Liver (tissue), 9 donors: ENCODE results near the gene GK. TPM values are rescaled to one million over a fixed set of nuclear protein-coding genes. Genes with fewer than 3 reads are reported as not detected.

Source experiments
- DNase-seq: peaks from one replicate; pipeline ENCODE4 v3.0.0-alpha.2; 2017; ENCODE audit warnings: low spot score
- H3K27ac ChIP-seq, 2 donors: one replicate each; pipeline ENCODE4 v1.7.0; 2013; ENCODE audit warnings: inconsistent platforms in 2 of 2, low read length in 2 of 2, control low read depth in 1 of 2, low read depth in 1 of 2, mild to moderate bottlenecking in 1 of 2
- H3K27me3 ChIP-seq, 4 donors: one replicate each; pipeline versions ENCODE4 v1.6.1 to v1.7.0; 2013; ENCODE audit warnings: low read length in 3 of 4, inconsistent platforms in 1 of 4, mild to moderate bottlenecking in 1 of 4, moderate library complexity in 1 of 4; ENCODE audit not compliant: control insufficient read depth in 4 of 4, insufficient read depth in 4 of 4
- H3K36me3 ChIP-seq, 4 donors: one replicate each; pipeline versions ENCODE4 v1.6.1 to v1.7.0; 2013; ENCODE audit warnings: low read length in 3 of 4, mild to moderate bottlenecking in 3 of 4, low read depth in 1 of 4, moderate library complexity in 1 of 4; ENCODE audit not compliant: control insufficient read depth in 4 of 4, insufficient read depth in 3 of 4
- H3K4me1 ChIP-seq, 4 donors: one replicate each; pipeline versions ENCODE4 v1.6.1 to v1.7.0; 2013; ENCODE audit warnings: low read length in 3 of 4, mild to moderate bottlenecking in 3 of 4, moderate library complexity in 1 of 4; ENCODE audit not compliant: control insufficient read depth in 4 of 4, insufficient read depth in 4 of 4
- H3K4me3 ChIP-seq, 3 donors: one replicate each; pipeline versions ENCODE4 v1.6.1 to v1.7.0; 2013; ENCODE audit warnings: low read length in 3 of 3, control low read depth in 1 of 3, low read depth in 1 of 3, mild to moderate bottlenecking in 1 of 3
- H3K9ac ChIP-seq, 2 donors: one replicate each; pipeline ENCODE4 v1.7.0; 2013; ENCODE audit warnings: low read length in 2 of 2, mild to moderate bottlenecking in 2 of 2, moderate library complexity in 2 of 2, control low read depth in 1 of 2, low read depth in 1 of 2
- H3K9me3 ChIP-seq, 4 donors: one replicate each; pipeline versions ENCODE4 v1.6.1 to v1.7.0; 2013; ENCODE audit warnings: low read length in 3 of 4; ENCODE audit not compliant: control insufficient read depth in 4 of 4
- ATF3 ChIP-seq: IDR thresholded peaks from 2 replicates; pipeline ENCODE4 v1.6.1; 2016; ENCODE audit warnings: antibody characterized with exemption
- EGR1 ChIP-seq, 2 donors: IDR thresholded peaks; 2 replicates each; pipeline ENCODE4 v1.6.1; 2016 to 2018; ENCODE audit warnings: antibody characterized with exemption in 2 of 2, low read depth in 2 of 2
- FOXA1 ChIP-seq: IDR thresholded peaks from 2 replicates; pipeline ENCODE4 v1.6.1; 2016; ENCODE audit warnings: antibody characterized with exemption
- FOXA2 ChIP-seq: IDR thresholded peaks from 2 replicates; pipeline ENCODE4 v1.6.1; 2016; ENCODE audit warnings: antibody characterized with exemption
- GABPA ChIP-seq, 2 donors: IDR thresholded peaks in 1 of 2; conservative IDR thresholded peaks in 1 of 2; 2 replicates each; pipeline ENCODE4 v1.6.1; 2016; ENCODE audit warnings: antibody characterized with exemption in 2 of 2, mild to moderate bottlenecking in 1 of 2, moderate library complexity in 1 of 2
- HNF4A ChIP-seq, 2 donors: conservative IDR thresholded peaks; 2 replicates each; pipeline ENCODE4 v1.6.1; 2016; ENCODE audit warnings: antibody characterized with exemption in 2 of 2, mild to moderate bottlenecking in 2 of 2
- HNF4G ChIP-seq: IDR thresholded peaks from 2 replicates; pipeline ENCODE4 v1.6.1; 2016; ENCODE audit warnings: antibody characterized with exemption
- JUND ChIP-seq, 2 donors: IDR thresholded peaks; 2 replicates each; pipeline ENCODE4 v1.6.1; 2016; ENCODE audit warnings: antibody characterized with exemption in 2 of 2
- MAX ChIP-seq: IDR thresholded peaks from 2 replicates; pipeline ENCODE4 v1.6.1; 2016; ENCODE audit warnings: antibody characterized with exemption
- NR2F2 ChIP-seq: IDR thresholded peaks from 2 replicates; pipeline ENCODE4 v1.6.1; 2016; ENCODE audit warnings: antibody characterized with exemption
- RAD21 ChIP-seq, 2 donors: IDR thresholded peaks; 2 replicates each; pipeline ENCODE4 v1.6.1; 2016; ENCODE audit warnings: antibody characterized with exemption in 2 of 2, mild to moderate bottlenecking in 2 of 2
- RXRA ChIP-seq, 2 donors: IDR thresholded peaks; 2 replicates each; pipeline ENCODE4 v1.6.1; 2017 to 2018; ENCODE audit warnings: antibody characterized with exemption in 2 of 2, mild to moderate bottlenecking in 1 of 2
- SP1 ChIP-seq: IDR thresholded peaks from 2 replicates; pipeline ENCODE4 v1.6.1; 2018; ENCODE audit warnings: antibody characterized with exemption, mild to moderate bottlenecking
- TAF1 ChIP-seq: conservative IDR thresholded peaks from 2 replicates; pipeline ENCODE4 v1.6.1; 2016; ENCODE audit warnings: antibody characterized with exemption, mild to moderate bottlenecking
- YY1 ChIP-seq: IDR thresholded peaks from 2 replicates; pipeline ENCODE4 v1.6.1; 2016; ENCODE audit warnings: antibody characterized with exemption, mild to moderate bottlenecking
- WGBS: extraction: QIAGEN DNeasy Blood & Tissue Kit; methylation state at CpG from one replicate; pipeline ENCODE4 v1.1.7; 2013; 5-methylcytosine and 5-hydroxymethylcytosine counted together
- polyA plus RNA-seq, 2 donors: library from polyadenylated mRNA; stranded (reverse) in 1 of 2; unstranded in 1 of 2; fragments of 200-250 nt in 1 of 2; fragments of >200 nt in 1 of 2; fragmentation: Nextera tagmentation in 1 of 2; extraction: Ambion mirVana in 1 of 2; gene quantifications; one replicate each; pipeline versions ENCODE4 v1.2.1 to v1.2.3, GENCODE V29; 2013 to 2015
- total RNA-seq, 2 donors: library from RNA; depleted of rRNA; stranded (reverse); fragments of >200 nt; gene quantifications; one replicate each; pipeline ENCODE4 v1.2.3, GENCODE V29; 2014
- TF ChIP-seq, protein P1 (sequence below): IDR thresholded peaks from 2 replicates; pipeline ENCODE4 v1.6.1; 2016; ENCODE audit warnings: antibody characterized with exemption
- TF ChIP-seq, protein P2 (sequence below): IDR thresholded peaks from 2 replicates; pipeline ENCODE4 v1.6.1; 2016; ENCODE audit warnings: antibody characterized with exemption, mild to moderate bottlenecking
- TF ChIP-seq, protein P3 (sequence below): fragments of 150-350 bp; IDR thresholded peaks from 2 replicates; pipeline ENCODE4 v1.5.1; 2017; ENCODE audit warnings: improper control_type of control experiment, low read depth, low read length; ENCODE audit not compliant: missing input control
- donor health status: healthy.
- donor health status: healthy.
- donor health status: healthy.
- donor health status: healthy.
- donor health status: healthy.

The GK gene
- total and polyA plus RNA-seq, 4 donors, result 27.9 to 145 (median 44.0) TPM

- H3K27me3 ChIP-seq, result no peaks in the 10 kb centered on the region
- no peak for TF ChIP-seq GABPA (IDR thresholded peaks at IDR 0.05 in 1 of 2, conservative IDR thresholded peaks at IDR 0.05 in 1 of 2)
- TF ChIP-seq RAD21 (IDR thresholded peaks at IDR 0.05), result no peak
- TF ChIP-seq, protein P1, sequence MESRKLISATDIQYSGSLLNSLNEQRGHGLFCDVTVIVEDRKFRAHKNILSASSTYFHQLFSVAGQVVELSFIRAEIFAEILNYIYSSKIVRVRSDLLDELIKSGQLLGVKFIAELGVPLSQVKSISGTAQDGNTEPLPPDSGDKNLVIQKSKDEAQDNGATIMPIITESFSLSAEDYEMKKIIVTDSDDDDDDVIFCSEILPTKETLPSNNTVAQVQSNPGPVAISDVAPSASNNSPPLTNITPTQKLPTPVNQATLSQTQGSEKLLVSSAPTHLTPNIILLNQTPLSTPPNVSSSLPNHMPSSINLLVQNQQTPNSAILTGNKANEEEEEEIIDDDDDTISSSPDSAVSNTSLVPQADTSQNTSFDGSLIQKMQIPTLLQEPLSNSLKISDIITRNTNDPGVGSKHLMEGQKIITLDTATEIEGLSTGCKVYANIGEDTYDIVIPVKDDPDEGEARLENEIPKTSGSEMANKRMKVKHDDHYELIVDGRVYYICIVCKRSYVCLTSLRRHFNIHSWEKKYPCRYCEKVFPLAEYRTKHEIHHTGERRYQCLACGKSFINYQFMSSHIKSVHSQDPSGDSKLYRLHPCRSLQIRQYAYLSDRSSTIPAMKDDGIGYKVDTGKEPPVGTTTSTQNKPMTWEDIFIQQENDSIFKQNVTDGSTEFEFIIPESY, result no peak
- no peak for TF ChIP-seq FOXA2
- TF ChIP-seq NR2F2, result no peak
- no peak for TF ChIP-seq FOXA1
- TF ChIP-seq JUND (IDR thresholded peaks at IDR 0.05), result no peak
- TF ChIP-seq RXRA (IDR thresholded peaks at IDR 0.05), result no peak
- TF ChIP-seq SP1, result no peak
- TF ChIP-seq, protein P2, sequence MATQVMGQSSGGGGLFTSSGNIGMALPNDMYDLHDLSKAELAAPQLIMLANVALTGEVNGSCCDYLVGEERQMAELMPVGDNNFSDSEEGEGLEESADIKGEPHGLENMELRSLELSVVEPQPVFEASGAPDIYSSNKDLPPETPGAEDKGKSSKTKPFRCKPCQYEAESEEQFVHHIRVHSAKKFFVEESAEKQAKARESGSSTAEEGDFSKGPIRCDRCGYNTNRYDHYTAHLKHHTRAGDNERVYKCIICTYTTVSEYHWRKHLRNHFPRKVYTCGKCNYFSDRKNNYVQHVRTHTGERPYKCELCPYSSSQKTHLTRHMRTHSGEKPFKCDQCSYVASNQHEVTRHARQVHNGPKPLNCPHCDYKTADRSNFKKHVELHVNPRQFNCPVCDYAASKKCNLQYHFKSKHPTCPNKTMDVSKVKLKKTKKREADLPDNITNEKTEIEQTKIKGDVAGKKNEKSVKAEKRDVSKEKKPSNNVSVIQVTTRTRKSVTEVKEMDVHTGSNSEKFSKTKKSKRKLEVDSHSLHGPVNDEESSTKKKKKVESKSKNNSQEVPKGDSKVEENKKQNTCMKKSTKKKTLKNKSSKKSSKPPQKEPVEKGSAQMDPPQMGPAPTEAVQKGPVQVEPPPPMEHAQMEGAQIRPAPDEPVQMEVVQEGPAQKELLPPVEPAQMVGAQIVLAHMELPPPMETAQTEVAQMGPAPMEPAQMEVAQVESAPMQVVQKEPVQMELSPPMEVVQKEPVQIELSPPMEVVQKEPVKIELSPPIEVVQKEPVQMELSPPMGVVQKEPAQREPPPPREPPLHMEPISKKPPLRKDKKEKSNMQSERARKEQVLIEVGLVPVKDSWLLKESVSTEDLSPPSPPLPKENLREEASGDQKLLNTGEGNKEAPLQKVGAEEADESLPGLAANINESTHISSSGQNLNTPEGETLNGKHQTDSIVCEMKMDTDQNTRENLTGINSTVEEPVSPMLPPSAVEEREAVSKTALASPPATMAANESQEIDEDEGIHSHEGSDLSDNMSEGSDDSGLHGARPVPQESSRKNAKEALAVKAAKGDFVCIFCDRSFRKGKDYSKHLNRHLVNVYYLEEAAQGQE, result no peak
- no peak for TF ChIP-seq HNF4G
- TF ChIP-seq TAF1, result no peak
- TF ChIP-seq, protein P3, sequence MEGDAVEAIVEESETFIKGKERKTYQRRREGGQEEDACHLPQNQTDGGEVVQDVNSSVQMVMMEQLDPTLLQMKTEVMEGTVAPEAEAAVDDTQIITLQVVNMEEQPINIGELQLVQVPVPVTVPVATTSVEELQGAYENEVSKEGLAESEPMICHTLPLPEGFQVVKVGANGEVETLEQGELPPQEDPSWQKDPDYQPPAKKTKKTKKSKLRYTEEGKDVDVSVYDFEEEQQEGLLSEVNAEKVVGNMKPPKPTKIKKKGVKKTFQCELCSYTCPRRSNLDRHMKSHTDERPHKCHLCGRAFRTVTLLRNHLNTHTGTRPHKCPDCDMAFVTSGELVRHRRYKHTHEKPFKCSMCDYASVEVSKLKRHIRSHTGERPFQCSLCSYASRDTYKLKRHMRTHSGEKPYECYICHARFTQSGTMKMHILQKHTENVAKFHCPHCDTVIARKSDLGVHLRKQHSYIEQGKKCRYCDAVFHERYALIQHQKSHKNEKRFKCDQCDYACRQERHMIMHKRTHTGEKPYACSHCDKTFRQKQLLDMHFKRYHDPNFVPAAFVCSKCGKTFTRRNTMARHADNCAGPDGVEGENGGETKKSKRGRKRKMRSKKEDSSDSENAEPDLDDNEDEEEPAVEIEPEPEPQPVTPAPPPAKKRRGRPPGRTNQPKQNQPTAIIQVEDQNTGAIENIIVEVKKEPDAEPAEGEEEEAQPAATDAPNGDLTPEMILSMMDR, result no peak
- TF ChIP-seq HNF4A (conservative IDR thresholded peaks at IDR 0.05), result no peak
- no peak for TF ChIP-seq YY1
- no peak for TF ChIP-seq EGR1 (IDR thresholded peaks at IDR 0.05; ENCODE audit: low read depth in 2 of 2)
- DNase-seq, result no peak
- H3K36me3 ChIP-seq, result peaks cover 2 to 13% (median 5%) of the 10 kb centered on the region in 4 donors
- H3K9ac ChIP-seq, result no peak overlapping the region
- no peak overlapping the region for H3K27ac ChIP-seq
- WGBS, result 91% methylated on average over 2 of the region's 2 CpGs
- no peak overlapping the region for H3K4me3 ChIP-seq
- no peaks in the 10 kb centered on the region for H3K9me3 ChIP-seq
- no peaks in the 10 kb centered on the region for H3K4me1 ChIP-seq
Measured at GRCh38 chrX:30673884-30674598, 20.8 kb downstream of the GK start.

DNA sequence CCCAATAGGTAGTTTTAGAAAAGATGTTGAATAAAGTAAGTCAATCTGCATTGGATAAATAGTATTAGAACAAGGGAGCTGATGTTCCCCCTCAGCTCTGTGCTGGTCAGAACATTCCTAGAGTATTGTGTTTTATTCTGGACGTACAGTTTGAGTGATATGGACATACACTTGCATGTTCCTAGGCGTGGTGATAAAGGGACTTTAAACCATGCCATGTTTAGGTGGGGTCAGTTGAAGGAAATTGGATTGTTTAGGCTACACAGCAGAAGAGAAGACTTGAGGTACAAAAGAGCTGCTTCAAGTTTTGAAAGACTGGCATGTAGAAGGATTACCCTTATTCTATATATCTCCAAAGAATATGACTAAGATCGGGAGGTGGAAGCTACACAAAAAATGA is 21.6 kb downstream of the GK start:
- Histone ChIP-seq H3K36me3 (peaks cover 2 to 10% (median 5%) of the 10 kb centered on the region in 4 donors), H3K4me1 (peaks cover 0 to 6% (median under 1%) of the 10 kb centered on the region in 4 donors), H3K9ac (no peak overlapping the region), H3K27me3 (no peaks in the 10 kb centered on the region), H3K27ac (no peak overlapping the region), H3K4me3 (no peak overlapping the region), H3K9me3 (no peaks in the 10 kb centered on the region)
- 94% methylated on average over 3 of the region's 3 CpGs for WGBS
- DNase-seq, result no peak
- TF ChIP-seq MAX, result no peak
- no peak for TF ChIP-seq FOXA2
- TF ChIP-seq, protein P3, result no peak
- TF ChIP-seq GABPA (IDR thresholded peaks at IDR 0.05 in 1 of 2, conservative IDR thresholded peaks at IDR 0.05 in 1 of 2), result no peak
- no peak for TF ChIP-seq FOXA1
- no peak for TF ChIP-seq ATF3
- no peak for TF ChIP-seq NR2F2
